ENCODE results near the gene FBXO28.

DNA sequence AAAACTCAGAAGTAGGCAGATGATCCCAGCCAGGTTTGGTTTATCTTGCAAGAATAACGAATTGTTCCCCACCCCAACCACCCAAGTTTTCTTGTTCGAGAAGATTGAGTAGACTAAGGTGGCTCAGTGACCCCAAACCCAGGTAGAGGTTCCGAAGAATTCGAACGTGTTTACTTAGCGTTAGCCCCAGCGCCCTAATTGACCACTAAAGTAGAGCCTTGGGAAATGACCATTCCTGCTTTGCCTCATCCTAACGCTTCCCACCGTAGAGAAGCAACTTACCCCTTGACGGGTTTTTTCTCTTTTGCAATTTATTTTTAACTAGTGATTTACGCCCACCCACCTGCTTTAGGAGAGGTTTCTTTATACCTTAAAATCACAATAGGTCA is 870 bp downstream of the FBXO28 start:
- TF ChIP-seq, protein P1, sequence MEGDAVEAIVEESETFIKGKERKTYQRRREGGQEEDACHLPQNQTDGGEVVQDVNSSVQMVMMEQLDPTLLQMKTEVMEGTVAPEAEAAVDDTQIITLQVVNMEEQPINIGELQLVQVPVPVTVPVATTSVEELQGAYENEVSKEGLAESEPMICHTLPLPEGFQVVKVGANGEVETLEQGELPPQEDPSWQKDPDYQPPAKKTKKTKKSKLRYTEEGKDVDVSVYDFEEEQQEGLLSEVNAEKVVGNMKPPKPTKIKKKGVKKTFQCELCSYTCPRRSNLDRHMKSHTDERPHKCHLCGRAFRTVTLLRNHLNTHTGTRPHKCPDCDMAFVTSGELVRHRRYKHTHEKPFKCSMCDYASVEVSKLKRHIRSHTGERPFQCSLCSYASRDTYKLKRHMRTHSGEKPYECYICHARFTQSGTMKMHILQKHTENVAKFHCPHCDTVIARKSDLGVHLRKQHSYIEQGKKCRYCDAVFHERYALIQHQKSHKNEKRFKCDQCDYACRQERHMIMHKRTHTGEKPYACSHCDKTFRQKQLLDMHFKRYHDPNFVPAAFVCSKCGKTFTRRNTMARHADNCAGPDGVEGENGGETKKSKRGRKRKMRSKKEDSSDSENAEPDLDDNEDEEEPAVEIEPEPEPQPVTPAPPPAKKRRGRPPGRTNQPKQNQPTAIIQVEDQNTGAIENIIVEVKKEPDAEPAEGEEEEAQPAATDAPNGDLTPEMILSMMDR (IDR thresholded peaks at IDR 0.05), result no peak
- no peak for TF ChIP-seq POLR2AphosphoS5 (IDR thresholded peaks at IDR 0.05)
- TF ChIP-seq POLR2A (IDR thresholded peaks at IDR 0.05), result no peak
- no peak for TF ChIP-seq EP300 (IDR thresholded peaks at IDR 0.05; ENCODE audit: low read depth)

Measured in transverse colon (tissue), 4 donors.